ENCODE measurements around the gene CAV1.

Gene CAV1

DNA sequence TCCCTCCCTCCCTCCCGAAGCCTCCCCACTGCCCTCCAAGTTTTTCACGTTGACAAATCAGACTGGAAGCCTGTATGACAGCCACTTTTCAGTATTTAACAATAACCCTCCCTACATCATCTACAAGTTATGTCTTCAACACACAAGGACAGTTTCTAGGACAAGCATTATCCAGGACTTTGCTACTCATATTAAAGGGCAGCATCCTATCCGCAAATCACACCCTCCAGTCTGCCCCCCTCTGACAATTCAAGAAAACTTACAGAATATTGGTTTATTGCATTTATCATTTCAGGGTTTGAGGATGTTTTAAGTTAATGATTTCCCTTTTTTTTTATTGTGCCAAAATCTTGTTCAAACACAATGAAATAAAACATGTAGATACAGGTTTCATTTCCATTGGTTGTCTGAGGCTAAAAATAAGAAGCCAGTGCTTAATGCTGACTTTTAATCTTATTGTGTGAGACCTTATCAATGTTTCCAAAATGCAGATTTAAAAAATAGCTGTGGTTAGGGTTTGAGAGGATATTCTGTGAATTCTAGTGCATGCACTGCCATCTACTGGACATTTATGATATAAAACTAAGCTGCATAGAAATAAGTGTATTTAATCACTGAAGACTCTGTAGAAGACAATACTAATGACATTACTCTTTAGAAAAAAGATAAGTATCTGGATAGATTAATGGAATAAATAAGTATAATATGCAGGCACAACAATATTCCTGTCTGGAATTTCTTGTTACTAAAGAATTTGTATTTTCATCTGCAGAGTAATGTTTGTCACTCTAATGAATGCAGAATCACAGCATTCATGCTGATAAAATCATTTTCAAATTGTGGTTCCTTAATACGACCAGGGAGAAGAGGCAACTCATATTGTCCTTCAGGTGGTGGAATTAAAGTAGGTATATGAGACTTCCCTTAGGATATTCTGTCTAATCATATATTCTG is 64.1 kb downstream of the CAV1 start:
- Histone ChIP-seq H3K9ac (ENCODE audit: low read length) (no peak overlapping the region), H3K36me3 (ENCODE audit: control insufficient read depth, low read depth, low read length) (no peaks in the 10 kb centered on the region), H3K4me3 (ENCODE audit: low read length) (no peak overlapping the region), H3K4me1 (ENCODE audit: control insufficient read depth, low read depth, low read length) (peaks cover 9% of the 10 kb centered on the region), H3K27me3 (ENCODE audit: control insufficient read depth, insufficient read depth, low read length) (no peaks in the 10 kb centered on the region), H3K27ac (ENCODE audit: low read length) (no peak overlapping the region), H3K9me3 (ENCODE audit: control insufficient read depth, low read depth, low read length) (no peaks in the 10 kb centered on the region)

DNA sequence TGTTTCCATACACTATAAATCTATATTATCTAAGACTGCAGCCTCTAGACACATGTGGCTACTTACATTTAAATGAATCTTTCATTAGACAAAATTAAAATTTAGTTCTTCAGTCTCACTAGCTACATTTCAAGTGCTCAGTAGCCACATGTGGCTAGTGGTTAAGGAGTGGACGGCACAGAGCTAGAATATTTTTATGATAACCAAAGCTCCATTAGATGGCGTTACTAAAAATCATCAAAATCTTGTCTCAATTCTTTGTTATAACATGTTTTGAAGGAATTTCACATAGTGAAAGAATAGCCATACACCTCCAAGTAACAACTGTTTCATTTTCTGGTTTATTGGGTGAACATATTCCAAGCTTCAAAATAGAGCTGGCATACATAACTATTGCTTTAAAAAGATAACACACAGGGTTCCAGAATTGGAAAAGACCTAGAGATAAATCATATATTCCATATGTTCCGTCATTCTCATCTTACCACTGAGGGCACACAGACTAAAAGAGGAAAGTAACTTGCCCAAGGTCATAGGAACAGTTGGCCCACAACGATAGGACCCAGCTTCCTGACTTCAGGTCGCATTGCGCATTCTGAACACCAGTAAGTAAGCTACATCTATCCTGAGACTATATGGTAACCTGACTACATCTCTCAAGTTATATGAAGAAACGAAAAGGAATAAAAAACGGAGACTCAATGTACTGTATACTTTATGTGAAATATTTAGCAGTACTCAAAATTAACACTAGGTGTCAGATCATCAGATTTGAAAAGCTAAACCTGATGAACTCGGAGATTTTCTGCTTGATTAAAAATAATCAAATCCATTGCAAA is 66.6 kb downstream of the CAV1 start:
- H3K9ac ChIP-seq (ENCODE audit: low read length): no peak overlapping the region
- H3K4me1 ChIP-seq (ENCODE audit: control insufficient read depth, low read depth, low read length): peaks cover 9% of the 10 kb centered on the region
- H3K9me3 ChIP-seq (ENCODE audit: control insufficient read depth, low read depth, low read length): no peaks in the 10 kb centered on the region
- no peak overlapping the region for H3K4me3 ChIP-seq (ENCODE audit: low read length)
- H3K27me3 ChIP-seq (ENCODE audit: control insufficient read depth, insufficient read depth, low read length): no peaks in the 10 kb centered on the region
- no peaks in the 10 kb centered on the region for H3K36me3 ChIP-seq (ENCODE audit: control insufficient read depth, low read depth, low read length)
- no peak overlapping the region for H3K27ac ChIP-seq (ENCODE audit: low read length)

DNA sequence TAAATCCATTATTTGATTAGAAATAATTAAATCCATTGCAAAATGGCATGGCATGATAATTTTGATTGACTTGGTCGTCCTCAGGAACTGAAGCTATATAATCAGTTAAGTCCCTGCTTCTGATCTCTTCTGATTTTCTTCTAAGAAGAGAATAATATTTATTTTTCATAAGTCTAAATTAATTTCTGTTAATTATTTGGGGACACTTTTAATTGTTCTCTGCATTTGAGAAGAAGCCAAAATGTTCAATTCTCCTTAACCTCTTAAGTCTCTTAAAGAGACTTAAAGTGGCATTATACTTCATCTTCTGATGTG is 67.2 kb downstream of the CAV1 start:
- H3K4me3 ChIP-seq (ENCODE audit: low read length): no peak overlapping the region
- H3K36me3 ChIP-seq (ENCODE audit: control insufficient read depth, low read depth, low read length): no peaks in the 10 kb centered on the region
- H3K9ac ChIP-seq (ENCODE audit: low read length): no peak overlapping the region
- peaks cover 9% of the 10 kb centered on the region for H3K4me1 ChIP-seq (ENCODE audit: control insufficient read depth, low read depth, low read length)
- H3K9me3 ChIP-seq (ENCODE audit: control insufficient read depth, low read depth, low read length): no peaks in the 10 kb centered on the region
- H3K27ac ChIP-seq (ENCODE audit: low read length): no peak overlapping the region
- no peaks in the 10 kb centered on the region for H3K27me3 ChIP-seq (ENCODE audit: control insufficient read depth, insufficient read depth, low read length)

DNA sequence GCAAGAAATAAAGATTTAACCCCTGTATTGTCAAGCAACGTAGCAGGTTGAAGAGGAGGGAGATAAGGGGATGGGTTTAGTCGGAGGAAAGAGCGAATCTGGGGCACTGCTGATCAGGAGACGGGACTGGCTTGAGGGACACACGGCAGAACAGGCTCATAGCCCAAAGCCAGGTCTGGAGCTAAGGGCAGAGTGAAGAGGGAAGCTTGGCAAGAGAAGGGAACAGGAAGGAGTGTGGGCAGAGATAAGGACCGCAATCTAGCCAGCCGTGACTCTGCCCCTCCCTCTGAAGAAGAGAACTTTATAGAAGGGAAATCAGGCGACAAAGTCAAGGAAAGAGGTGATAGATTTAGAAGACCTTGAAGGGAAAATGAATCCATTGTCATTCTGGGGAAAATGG is 67.6 kb downstream of the CAV1 start:
- no peak overlapping the region for H3K4me3 ChIP-seq (ENCODE audit: low read length)
- no peaks in the 10 kb centered on the region for H3K9me3 ChIP-seq (ENCODE audit: control insufficient read depth, low read depth, low read length)
- peaks cover 9% of the 10 kb centered on the region for H3K4me1 ChIP-seq (ENCODE audit: control insufficient read depth, low read depth, low read length)
- no peak overlapping the region for H3K27ac ChIP-seq (ENCODE audit: low read length)
- no peaks in the 10 kb centered on the region for H3K27me3 ChIP-seq (ENCODE audit: control insufficient read depth, insufficient read depth, low read length)
- no peak overlapping the region for H3K9ac ChIP-seq (ENCODE audit: low read length)
- H3K36me3 ChIP-seq (ENCODE audit: control insufficient read depth, low read depth, low read length): no peaks in the 10 kb centered on the region

DNA sequence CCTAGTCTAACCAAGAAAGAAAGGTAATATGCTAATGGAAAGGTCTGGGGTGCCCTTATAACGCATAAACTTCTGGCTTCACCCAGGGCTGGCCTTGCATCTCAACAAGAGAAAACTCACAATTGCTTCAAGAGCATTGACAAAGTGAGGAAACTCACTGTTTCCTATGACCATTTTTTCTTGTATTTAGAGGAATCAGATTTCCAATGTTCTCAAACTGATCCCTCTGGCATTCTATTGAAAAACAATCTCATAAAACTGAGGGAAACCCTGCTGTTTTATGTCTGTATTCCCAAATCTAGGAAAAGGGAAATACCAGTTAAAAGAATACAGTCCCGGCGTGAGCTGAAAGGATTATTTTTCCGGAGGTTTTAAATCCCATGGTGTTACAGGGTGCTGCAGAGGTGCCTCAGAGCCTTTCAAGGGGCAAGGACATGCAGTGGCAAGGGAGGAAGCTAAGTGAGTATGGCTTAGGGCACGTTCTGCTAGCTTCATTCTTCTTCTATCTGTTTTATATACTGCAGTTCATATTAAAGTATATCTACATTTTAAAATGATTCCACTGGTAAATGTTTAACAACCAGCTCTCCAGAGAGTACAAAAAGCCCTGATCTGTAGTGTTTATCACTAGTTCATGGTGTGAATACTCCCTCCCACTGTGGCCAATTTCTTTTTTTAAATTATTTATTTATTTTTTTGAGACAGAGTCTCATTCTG is 68.7 kb downstream of the CAV1 start:
- Histone ChIP-seq H3K36me3 (ENCODE audit: control insufficient read depth, low read depth, low read length) (no peaks in the 10 kb centered on the region), H3K4me3 (ENCODE audit: low read length) (no peak overlapping the region), H3K27me3 (ENCODE audit: control insufficient read depth, insufficient read depth, low read length) (no peaks in the 10 kb centered on the region), H3K9ac (ENCODE audit: low read length) (no peak overlapping the region), H3K9me3 (ENCODE audit: control insufficient read depth, low read depth, low read length) (no peaks in the 10 kb centered on the region), H3K4me1 (ENCODE audit: control insufficient read depth, low read depth, low read length) (peaks cover 9% of the 10 kb centered on the region), H3K27ac (ENCODE audit: low read length) (no peak overlapping the region)

DNA sequence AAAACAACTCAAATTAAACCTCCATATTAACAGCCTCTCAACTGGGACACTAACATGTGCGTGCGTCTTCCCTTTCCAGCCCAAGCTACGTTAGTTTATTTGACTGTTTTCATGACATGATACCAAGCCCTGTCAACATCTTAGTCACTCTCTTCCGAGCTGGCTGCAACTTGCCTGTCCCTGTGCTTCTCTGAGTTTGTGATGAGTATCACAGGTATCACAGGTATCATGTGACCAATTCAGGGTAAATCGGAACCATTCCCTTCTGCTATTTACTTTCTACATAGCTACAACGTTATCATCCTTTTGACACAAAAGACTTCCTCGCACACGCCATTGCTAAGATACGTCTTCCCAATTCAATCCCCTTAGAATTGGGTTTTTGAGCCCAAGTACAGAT is 70.2 kb downstream of the CAV1 start:
- Histone ChIP-seq H3K27me3 (ENCODE audit: control insufficient read depth, insufficient read depth, low read length) (no peaks in the 10 kb centered on the region), H3K27ac (ENCODE audit: low read length) (no peak overlapping the region), H3K9me3 (ENCODE audit: control insufficient read depth, low read depth, low read length) (no peaks in the 10 kb centered on the region), H3K36me3 (ENCODE audit: control insufficient read depth, low read depth, low read length) (no peaks in the 10 kb centered on the region), H3K4me3 (ENCODE audit: low read length) (no peak overlapping the region), H3K4me1 (ENCODE audit: control insufficient read depth, low read depth, low read length) (peaks cover 9% of the 10 kb centered on the region), H3K9ac (ENCODE audit: low read length) (no peak overlapping the region)

DNA sequence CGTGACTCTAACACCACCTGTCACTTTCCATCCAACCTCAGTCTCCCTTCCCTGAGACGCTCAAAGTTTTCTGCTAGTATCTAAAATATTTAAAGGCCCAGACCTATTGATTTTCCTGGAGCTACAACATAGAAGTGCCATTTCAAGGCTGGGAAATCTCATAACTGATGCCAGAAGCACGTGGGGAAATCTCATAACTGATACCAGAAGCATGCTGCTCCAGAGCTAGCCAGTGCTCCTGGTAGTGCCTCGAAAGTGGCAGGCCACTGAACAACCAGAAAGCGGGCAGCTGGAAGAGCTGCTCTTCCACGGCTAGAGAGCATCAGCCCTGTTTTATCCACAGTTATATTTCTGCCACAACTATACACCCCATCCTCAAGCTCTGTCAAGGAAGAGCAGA is 72.5 kb downstream of the CAV1 start:
- H3K27me3 ChIP-seq (ENCODE audit: control insufficient read depth, insufficient read depth, low read length): no peaks in the 10 kb centered on the region
- H3K4me1 ChIP-seq (ENCODE audit: control insufficient read depth, low read depth, low read length): peaks cover 9% of the 10 kb centered on the region
- no peaks in the 10 kb centered on the region for H3K36me3 ChIP-seq (ENCODE audit: control insufficient read depth, low read depth, low read length)

DNA sequence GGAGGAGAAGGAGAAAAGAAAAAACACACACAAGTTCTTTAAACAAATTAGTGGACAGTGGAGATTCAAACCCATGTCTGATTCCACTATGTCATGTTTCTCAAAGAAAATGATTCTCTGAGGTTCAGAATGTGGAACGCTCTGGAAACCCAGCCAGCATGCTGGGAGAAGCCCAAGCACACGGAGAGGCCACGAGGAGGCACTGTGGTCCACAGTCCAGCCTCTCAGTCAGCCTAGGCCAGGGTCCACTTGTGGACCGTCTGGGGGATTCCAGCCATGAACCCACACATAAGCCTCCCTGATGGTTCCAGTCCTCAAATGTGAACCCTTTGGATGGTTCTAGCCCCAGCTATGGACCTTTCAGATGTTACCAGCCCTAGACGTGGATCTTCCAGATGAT is 73.4 kb downstream of the CAV1 start:
- H3K4me3 ChIP-seq (ENCODE audit: low read length): no peak overlapping the region
- no peaks in the 10 kb centered on the region for H3K27me3 ChIP-seq (ENCODE audit: control insufficient read depth, insufficient read depth, low read length)
- H3K27ac ChIP-seq (ENCODE audit: low read length): no peak overlapping the region
- H3K4me1 ChIP-seq (ENCODE audit: control insufficient read depth, low read depth, low read length): peaks cover 4% of the 10 kb centered on the region
- H3K36me3 ChIP-seq (ENCODE audit: control insufficient read depth, low read depth, low read length): no peaks in the 10 kb centered on the region
- no peak overlapping the region for H3K9ac ChIP-seq (ENCODE audit: low read length)
- no peaks in the 10 kb centered on the region for H3K9me3 ChIP-seq (ENCODE audit: control insufficient read depth, low read depth, low read length)

More for the DNA sequence above, 72.5 kb downstream of the CAV1 start:
- Histone ChIP-seq H3K4me3 (ENCODE audit: low read length) (no peak overlapping the region), H3K27ac (ENCODE audit: low read length) (no peak overlapping the region), H3K9ac (ENCODE audit: low read length) (no peak overlapping the region), H3K9me3 (ENCODE audit: control insufficient read depth, low read depth, low read length) (no peaks in the 10 kb centered on the region)

DNA sequence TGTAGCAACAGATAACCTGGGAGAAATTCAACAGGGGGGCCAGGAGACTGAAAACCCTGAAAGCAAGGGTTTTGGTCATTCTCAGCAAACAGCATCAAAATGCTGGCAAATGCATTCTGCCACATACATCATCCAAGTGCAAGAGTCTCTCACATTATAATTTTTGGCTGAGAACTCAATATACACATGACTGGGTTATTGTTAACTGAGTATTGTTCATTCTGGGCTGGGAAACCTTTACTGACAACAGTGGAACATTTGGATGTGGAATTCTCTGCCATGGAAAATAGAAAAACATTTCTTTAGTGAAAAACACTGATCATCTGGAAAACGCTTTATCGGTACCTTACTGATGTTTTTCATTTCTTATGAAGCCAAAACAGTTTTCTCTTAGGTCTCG is 74.0 kb downstream of the CAV1 start:
- no peak overlapping the region for H3K27ac ChIP-seq (ENCODE audit: low read length)
- no peaks in the 10 kb centered on the region for H3K27me3 ChIP-seq (ENCODE audit: control insufficient read depth, insufficient read depth, low read length)
- no peaks in the 10 kb centered on the region for H3K9me3 ChIP-seq (ENCODE audit: control insufficient read depth, low read depth, low read length)
- H3K4me3 ChIP-seq (ENCODE audit: low read length): no peak overlapping the region
- no peaks in the 10 kb centered on the region for H3K4me1 ChIP-seq (ENCODE audit: control insufficient read depth, low read depth, low read length)
- no peak overlapping the region for H3K9ac ChIP-seq (ENCODE audit: low read length)
- H3K36me3 ChIP-seq (ENCODE audit: control insufficient read depth, low read depth, low read length): no peaks in the 10 kb centered on the region

DNA sequence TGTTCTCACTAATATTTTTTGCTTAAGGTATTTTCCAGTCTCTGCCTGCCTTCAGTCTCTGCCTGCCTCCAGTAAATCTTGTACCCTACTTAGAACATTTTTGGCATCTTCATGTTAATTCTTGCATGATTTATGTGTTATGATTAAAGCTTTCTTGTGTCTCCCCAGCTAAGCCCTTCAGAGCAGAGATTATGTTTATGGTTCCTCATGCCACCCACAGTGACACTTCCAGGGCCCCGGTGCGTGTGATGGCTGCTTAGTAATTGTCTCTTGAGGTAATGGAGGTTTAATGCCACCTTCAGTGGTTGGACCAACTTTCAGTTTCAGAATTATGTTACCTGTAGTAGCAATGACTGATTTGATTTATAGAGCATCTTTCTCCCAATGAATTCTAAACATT is 76.6 kb downstream of the CAV1 start:
- Histone ChIP-seq H3K27me3 (ENCODE audit: control insufficient read depth, insufficient read depth, low read length) (no peaks in the 10 kb centered on the region), H3K4me3 (ENCODE audit: low read length) (no peak overlapping the region), H3K9me3 (ENCODE audit: control insufficient read depth, low read depth, low read length) (no peaks in the 10 kb centered on the region), H3K36me3 (ENCODE audit: control insufficient read depth, low read depth, low read length) (no peaks in the 10 kb centered on the region), H3K4me1 (ENCODE audit: control insufficient read depth, low read depth, low read length) (no peaks in the 10 kb centered on the region), H3K9ac (ENCODE audit: low read length) (no peak overlapping the region), H3K27ac (ENCODE audit: low read length) (no peak overlapping the region)

DNA sequence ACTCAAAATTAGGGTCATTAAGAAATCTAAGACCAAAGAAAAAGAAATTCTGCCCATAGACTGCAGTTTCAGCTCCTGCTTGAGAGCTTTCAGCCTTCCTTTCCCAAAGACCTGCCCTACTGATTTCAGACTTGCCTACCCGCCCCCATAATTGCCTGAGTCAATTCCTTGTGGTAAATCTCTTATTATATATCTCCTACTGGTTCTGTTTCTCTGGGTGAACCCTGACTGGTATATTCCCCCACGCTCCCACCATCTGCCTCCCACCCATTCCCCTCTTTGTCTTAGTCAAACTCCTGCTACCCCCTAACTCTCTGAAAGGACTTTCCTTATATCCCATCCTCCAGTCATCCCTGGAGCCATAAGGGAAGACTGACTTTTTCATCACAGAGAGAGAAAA is 82.5 kb downstream of the CAV1 start:
- Histone ChIP-seq H3K9me3 (ENCODE audit: control insufficient read depth, low read depth, low read length) (no peaks in the 10 kb centered on the region), H3K27me3 (ENCODE audit: control insufficient read depth, insufficient read depth, low read length) (no peaks in the 10 kb centered on the region), H3K4me3 (ENCODE audit: low read length) (no peak overlapping the region), H3K36me3 (ENCODE audit: control insufficient read depth, low read depth, low read length) (no peaks in the 10 kb centered on the region), H3K4me1 (ENCODE audit: control insufficient read depth, low read depth, low read length) (no peaks in the 10 kb centered on the region), H3K27ac (ENCODE audit: low read length) (no peak overlapping the region), H3K9ac (ENCODE audit: low read length) (no peak overlapping the region)
